ENCODE data around the gene DKK3. TPM values are rescaled to one million over a fixed set of nuclear protein-coding genes. Genes with fewer than 3 reads are reported as not detected.
A peak's percentile ranks its signal among the peaks of the same experiment; 100 is the strongest.

DKK3 gene
- total and polyA plus RNA-seq, 2 of the 13 experiments (the other 11 are each of a cell fraction or from before 2014, with no cell fraction given), result 0.09 to 0.67 TPM

DNA sequence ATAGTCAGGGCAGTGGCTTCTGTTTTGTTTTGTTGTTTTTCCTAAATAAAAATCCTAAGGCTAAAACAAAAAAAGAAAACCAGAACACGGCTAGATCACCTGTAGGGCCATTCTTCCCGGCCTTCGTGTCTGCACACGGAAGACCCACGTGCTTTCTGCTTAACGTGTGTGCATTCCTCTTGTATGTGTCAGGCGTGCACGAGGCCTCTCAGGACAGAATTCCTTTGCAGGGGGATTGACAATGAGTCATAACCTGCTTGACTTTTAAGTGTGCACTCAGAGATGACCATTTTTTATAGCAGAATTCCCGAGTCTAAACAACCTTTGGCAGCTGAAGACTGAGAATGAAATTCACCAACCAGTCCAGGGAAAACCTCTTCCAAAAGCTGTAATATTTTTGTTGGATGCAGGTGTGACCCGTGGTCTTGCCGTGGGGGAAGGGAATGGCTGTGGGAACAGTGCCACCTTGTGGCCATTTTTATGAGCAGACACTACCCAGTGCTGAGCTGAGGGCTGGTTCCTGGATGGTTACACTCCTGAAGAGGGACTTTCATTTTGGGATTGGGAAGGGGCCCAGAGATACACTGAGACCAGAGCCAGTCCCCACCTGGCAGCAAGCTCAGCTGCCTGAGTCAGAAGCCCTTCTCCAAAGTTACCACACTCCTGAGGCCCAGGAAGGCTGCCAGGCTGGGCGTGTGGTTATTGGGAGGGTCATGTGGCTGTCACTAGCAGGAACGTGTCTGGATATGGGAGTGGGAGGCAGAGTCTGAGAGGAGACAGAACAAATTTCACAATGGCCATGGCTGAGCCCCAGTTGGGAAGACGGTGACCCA is 35.7 kb upstream of the DKK3 start (continued):
- TF ChIP-seq, protein P1, sequence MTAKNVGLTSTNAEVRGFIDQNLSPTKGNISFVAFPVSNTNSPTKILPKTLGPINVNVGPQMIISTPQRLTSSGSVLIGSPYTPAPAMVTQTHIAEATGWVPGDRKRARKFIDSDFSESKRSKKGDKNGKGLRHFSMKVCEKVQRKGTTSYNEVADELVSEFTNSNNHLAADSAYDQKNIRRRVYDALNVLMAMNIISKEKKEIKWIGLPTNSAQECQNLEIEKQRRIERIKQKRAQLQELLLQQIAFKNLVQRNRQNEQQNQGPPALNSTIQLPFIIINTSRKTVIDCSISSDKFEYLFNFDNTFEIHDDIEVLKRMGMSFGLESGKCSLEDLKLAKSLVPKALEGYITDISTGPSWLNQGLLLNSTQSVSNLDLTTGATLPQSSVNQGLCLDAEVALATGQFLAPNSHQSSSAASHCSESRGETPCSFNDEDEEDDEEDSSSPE (CRISPR knock-in tag; IDR thresholded peaks at IDR 0.05), result peak; percentile 57; the same call in 1 of the 2 replicates
- TF ChIP-seq PHF5A (CRISPR knock-in tag; IDR thresholded peaks at IDR 0.05; ENCODE audit: low read depth, unreplicated experiment) (no peak), YEATS2 (CRISPR knock-in tag; IDR thresholded peaks at IDR 0.05; ENCODE audit: borderline replicate concordance) (peak; percentile 55; the same call in 1 of the 2 replicates), KLF6 (CRISPR knock-in tag; IDR thresholded peaks at IDR 0.05) (peak; percentile 95), ARNTL (CRISPR knock-in tag; IDR thresholded peaks at IDR 0.05) (peak; percentile 84), NFKBIZ (CRISPR knock-in tag; IDR thresholded peaks at IDR 0.05) (peak; percentile 44; the same call in 1 of the 2 replicates), TAF15 (IDR thresholded peaks at IDR 0.05; ENCODE audit: low read depth, low read length, poor library complexity, severe bottlenecking) (no peak), RFXANK (CRISPR knock-in tag; IDR thresholded peaks at IDR 0.05) (no peak), ZNF331 (CRISPR knock-in tag; IDR thresholded peaks at IDR 0.05) (0 out of 2 replicates have a peak, but pooled peaks have one; percentile 43), ZNF790 (CRISPR knock-in tag; IDR thresholded peaks at IDR 0.05; ENCODE audit: borderline replicate concordance) (no peak), ZNF441 (CRISPR knock-in tag; IDR thresholded peaks at IDR 0.05; ENCODE audit: borderline replicate concordance) (peak; percentile 69; the same call in 1 of the 2 replicates), MEF2D (CRISPR knock-in tag; IDR thresholded peaks at IDR 0.05) (peak; percentile 34; the same call in 1 of the 2 replicates), SAP130 (CRISPR knock-in tag; IDR thresholded peaks at IDR 0.05; ENCODE audit: low read depth) (peak; percentile 86), ZNF101 (CRISPR knock-in tag; IDR thresholded peaks at IDR 0.05; ENCODE audit: borderline replicate concordance, low read depth) (no peak), SOX5 (CRISPR knock-in tag; IDR thresholded peaks at IDR 0.05; ENCODE audit: borderline replicate concordance) (peak; percentile 64; the same call in 1 of the 2 replicates)
- TF ChIP-seq, protein P2, sequence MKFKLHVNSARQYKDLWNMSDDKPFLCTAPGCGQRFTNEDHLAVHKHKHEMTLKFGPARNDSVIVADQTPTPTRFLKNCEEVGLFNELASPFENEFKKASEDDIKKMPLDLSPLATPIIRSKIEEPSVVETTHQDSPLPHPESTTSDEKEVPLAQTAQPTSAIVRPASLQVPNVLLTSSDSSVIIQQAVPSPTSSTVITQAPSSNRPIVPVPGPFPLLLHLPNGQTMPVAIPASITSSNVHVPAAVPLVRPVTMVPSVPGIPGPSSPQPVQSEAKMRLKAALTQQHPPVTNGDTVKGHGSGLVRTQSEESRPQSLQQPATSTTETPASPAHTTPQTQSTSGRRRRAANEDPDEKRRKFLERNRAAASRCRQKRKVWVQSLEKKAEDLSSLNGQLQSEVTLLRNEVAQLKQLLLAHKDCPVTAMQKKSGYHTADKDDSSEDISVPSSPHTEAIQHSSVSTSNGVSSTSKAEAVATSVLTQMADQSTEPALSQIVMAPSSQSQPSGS (CRISPR knock-in tag; IDR thresholded peaks at IDR 0.05), result no peak
- TF ChIP-seq, protein P3, sequence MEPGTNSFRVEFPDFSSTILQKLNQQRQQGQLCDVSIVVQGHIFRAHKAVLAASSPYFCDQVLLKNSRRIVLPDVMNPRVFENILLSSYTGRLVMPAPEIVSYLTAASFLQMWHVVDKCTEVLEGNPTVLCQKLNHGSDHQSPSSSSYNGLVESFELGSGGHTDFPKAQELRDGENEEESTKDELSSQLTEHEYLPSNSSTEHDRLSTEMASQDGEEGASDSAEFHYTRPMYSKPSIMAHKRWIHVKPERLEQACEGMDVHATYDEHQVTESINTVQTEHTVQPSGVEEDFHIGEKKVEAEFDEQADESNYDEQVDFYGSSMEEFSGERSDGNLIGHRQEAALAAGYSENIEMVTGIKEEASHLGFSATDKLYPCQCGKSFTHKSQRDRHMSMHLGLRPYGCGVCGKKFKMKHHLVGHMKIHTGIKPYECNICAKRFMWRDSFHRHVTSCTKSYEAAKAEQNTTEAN (CRISPR knock-in tag; conservative IDR thresholded peaks at IDR 0.05), result peak; percentile 87
- TF ChIP-seq, protein P4, sequence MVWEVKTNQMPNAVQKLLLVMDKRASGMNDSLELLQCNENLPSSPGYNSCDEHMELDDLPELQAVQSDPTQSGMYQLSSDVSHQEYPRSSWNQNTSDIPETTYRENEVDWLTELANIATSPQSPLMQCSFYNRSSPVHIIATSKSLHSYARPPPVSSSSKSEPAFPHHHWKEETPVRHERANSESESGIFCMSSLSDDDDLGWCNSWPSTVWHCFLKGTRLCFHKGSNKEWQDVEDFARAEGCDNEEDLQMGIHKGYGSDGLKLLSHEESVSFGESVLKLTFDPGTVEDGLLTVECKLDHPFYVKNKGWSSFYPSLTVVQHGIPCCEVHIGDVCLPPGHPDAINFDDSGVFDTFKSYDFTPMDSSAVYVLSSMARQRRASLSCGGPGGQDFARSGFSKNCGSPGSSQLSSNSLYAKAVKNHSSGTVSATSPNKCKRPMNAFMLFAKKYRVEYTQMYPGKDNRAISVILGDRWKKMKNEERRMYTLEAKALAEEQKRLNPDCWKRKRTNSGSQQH (CRISPR knock-in tag; IDR thresholded peaks at IDR 0.05; ENCODE audit: low read depth), result 0 out of 2 replicates have a peak, but pooled peaks have one; percentile 34
- TF ChIP-seq, protein P5, sequence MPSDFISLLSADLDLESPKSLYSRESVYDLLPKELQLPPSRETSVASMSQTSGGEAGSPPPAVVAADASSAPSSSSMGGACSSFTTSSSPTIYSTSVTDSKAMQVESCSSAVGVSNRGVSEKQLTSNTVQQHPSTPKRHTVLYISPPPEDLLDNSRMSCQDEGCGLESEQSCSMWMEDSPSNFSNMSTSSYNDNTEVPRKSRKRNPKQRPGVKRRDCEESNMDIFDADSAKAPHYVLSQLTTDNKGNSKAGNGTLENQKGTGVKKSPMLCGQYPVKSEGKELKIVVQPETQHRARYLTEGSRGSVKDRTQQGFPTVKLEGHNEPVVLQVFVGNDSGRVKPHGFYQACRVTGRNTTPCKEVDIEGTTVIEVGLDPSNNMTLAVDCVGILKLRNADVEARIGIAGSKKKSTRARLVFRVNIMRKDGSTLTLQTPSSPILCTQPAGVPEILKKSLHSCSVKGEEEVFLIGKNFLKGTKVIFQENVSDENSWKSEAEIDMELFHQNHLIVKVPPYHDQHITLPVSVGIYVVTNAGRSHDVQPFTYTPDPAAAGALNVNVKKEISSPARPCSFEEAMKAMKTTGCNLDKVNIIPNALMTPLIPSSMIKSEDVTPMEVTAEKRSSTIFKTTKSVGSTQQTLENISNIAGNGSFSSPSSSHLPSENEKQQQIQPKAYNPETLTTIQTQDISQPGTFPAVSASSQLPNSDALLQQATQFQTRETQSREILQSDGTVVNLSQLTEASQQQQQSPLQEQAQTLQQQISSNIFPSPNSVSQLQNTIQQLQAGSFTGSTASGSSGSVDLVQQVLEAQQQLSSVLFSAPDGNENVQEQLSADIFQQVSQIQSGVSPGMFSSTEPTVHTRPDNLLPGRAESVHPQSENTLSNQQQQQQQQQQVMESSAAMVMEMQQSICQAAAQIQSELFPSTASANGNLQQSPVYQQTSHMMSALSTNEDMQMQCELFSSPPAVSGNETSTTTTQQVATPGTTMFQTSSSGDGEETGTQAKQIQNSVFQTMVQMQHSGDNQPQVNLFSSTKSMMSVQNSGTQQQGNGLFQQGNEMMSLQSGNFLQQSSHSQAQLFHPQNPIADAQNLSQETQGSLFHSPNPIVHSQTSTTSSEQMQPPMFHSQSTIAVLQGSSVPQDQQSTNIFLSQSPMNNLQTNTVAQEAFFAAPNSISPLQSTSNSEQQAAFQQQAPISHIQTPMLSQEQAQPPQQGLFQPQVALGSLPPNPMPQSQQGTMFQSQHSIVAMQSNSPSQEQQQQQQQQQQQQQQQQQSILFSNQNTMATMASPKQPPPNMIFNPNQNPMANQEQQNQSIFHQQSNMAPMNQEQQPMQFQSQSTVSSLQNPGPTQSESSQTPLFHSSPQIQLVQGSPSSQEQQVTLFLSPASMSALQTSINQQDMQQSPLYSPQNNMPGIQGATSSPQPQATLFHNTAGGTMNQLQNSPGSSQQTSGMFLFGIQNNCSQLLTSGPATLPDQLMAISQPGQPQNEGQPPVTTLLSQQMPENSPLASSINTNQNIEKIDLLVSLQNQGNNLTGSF (CRISPR knock-in tag; IDR thresholded peaks at IDR 0.05), result no peak

Measured in HepG2 (cell line).